Stimulated activated naive CD8-positive, alpha-beta T cell treated with anti-CD3 and anti-CD28 coated beads, Interleukin-15, Interleukin-2, amounts not matched to agents 100 U/mL and 50 U/mL, for 24 hours (primary cell): Measurements from ENCODE around the gene ZBTB5.
A peak's percentile ranks its signal among the peaks of the same experiment; 100 is the strongest.
"Not testable (repeated sequence)": the region's sequence is repeated elsewhere in the genome, so short reads cannot be mapped to it uniquely, and the experiment has no call there.

Experiments used
- ATAC-seq: fragments of 150-1000 bp; cut with Tn5 transposase; one replicate; pipeline ENCODE4 v1.10.0; 2021
- DNase-seq: peaks from one replicate; pipeline ENCODE4 v3.0.0; 2021

Gene ZBTB5

GRCh38 chr9:37406603-37407401, 58.4 kb downstream of the ZBTB5 start:
- ATAC-seq: no peak

GRCh38 chr9:37405764-37406380, 59.4 kb downstream of the ZBTB5 start:
- no peak for DNase-seq

More at GRCh38 chr9:37406603-37407401, 58.4 kb downstream of the ZBTB5 start:
- DNase-seq: no peak

DNA sequence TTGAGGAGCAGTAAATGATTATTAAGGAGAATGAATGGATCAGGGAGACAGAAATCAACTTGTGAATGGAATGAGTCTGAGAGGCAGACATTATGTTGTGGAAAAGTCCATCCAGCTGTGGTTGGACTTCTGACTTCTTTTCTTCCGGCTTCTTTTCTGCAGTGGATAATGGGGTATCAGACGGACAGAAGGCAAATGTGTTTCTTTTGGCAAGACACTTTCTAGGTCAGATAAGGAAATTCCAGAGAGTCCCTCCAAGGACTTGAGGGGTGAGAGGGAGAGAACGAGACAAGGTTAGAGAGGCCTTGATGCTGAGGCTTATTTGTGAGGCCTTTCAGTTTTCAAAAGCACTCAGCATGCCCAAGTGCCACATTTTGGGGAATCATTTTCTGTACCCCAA, 59.9 kb downstream of the ZBTB5 start:
- ATAC-seq (no peak), DNase-seq (no peak)

More at GRCh38 chr9:37405764-37406380, 59.4 kb downstream of the ZBTB5 start:
- ATAC-seq: no peak

- no peak for DNase-seq
- no peak for ATAC-seq
Observed at GRCh38 chr9:37404590-37404989, 60.7 kb downstream of the ZBTB5 start.

DNA sequence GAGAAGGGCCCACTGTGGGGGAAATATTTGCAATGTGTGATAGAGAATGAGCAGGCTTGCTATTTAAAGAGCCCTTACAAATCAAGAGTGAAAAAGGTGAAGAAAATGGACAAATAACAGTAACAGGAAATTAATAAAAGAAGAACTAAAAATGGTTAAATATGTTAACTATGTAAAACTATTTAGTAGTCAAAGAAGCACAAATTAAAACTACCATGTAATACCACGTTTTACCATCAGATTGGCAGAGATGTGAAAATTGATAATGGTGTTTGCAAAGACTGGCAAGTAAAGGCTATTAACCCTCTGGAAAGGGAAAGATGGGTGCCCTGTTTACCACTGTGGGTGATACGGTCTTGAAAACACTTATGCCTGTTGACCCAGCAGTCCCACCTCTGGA, 65.9 kb downstream of the ZBTB5 start:
- no peak for DNase-seq
- no peak for ATAC-seq

- ATAC-seq (no peak), DNase-seq (no peak)
Observed at GRCh38 chr9:37398464-37399025, 66.7 kb downstream of the ZBTB5 start.

GRCh38 chr9:37397948-37398347, 67.3 kb downstream of the ZBTB5 start:
- not testable (repeated sequence) for ATAC-seq, DNase-seq

- ATAC-seq (no peak), DNase-seq (no peak)
Observed at GRCh38 chr9:37395663-37396062, 69.6 kb downstream of the ZBTB5 start.

DNA sequence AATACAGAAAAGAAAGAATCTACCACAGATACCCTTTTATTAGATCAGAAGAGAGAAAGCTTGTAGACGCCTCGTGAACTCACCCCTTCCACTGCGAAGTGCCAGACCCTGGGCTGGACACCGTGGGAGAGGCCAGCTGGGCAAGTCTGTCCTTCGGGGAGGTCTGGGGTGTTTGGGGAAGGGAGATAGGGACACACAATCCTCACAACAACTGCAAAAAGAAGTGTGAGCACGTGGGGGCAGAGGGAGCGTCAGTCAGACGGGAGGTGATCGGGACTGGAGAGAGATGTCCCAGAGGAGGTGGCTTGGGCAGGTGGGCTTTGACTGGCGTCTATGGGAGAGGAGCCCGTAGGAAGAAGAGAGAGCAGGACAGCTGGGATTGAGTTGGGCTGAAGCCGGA, 70.0 kb downstream of the ZBTB5 start:
- ATAC-seq: no peak
- no peak for DNase-seq

DNA sequence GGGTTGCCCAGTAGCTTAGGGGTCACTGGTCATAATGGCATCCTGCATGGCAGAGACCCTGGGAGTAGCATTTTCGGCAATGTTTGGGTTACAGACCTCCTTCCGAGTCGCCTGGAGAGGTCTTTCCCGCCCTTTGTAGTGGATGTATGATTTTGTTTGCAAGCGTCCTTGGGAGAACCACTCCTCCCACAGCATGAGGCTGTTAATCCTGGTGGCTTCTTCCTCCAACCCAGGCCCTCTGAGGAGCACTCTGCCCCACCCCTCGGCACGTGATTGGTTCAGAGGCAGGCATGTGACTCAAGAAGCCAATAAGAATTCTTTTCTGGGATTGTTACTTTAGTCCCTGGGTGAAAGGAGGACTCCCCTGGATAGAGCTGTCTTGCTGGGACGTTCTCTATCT, 73.0 kb downstream of the ZBTB5 start:
- no peak for ATAC-seq

GRCh38 chr9:37390759-37391158, 74.5 kb downstream of the ZBTB5 start:
- ATAC-seq (no peak), DNase-seq (peak; percentile 46)

More for the DNA sequence above, 73.0 kb downstream of the ZBTB5 start:
- no peak for DNase-seq
